Measurements from ENCODE around the gene SUMO3. TPM values are rescaled to one million over a fixed set of nuclear protein-coding genes. Genes with fewer than 3 reads are reported as not detected.

The SUMO3 gene
- total RNA-seq, 2 donors from 2014 or later = 66.5 to 66.9 TPM

DNA sequence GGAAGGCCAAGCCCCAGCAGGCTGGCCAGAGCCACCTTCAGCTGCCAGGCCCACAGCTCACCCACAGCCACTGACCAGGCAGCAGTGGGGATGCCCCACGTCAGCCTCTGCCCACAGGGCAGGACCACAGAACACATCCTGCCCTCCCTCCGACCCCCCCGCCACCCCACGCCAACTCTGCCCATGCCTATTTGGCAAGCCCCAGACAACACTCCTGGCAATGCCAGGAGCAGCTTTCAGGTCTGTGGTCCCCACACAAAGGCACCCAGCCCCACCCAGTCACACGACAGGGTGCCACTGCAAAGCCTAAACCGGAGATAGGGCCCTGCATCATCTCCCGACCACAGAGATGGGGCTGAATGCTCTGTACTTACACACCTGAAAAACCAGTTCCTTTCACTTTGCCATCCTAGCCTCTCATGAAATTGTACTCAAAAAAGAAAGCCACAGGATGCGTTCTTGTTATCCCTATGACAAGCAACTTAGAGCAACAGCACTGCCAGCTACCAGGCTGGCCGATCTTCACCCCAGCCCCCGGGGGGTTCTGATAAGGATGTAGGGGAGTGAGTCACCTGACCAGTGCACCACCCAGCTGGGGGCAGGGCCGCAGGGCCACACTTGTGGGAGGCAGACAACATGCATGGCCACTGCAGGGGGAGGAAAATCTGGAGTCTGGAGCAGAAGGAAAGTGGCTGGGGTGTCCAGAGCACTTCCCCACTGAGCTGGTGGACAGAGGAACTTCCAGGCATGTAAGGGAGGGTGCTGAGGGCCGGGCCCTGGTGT, 52.4 kb downstream of the SUMO3 start:
- no peaks in the 10 kb centered on the region for H3K4me1 ChIP-seq (ENCODE audit: control insufficient read depth in 1 of 2, low read depth in 2 of 2)

DNA sequence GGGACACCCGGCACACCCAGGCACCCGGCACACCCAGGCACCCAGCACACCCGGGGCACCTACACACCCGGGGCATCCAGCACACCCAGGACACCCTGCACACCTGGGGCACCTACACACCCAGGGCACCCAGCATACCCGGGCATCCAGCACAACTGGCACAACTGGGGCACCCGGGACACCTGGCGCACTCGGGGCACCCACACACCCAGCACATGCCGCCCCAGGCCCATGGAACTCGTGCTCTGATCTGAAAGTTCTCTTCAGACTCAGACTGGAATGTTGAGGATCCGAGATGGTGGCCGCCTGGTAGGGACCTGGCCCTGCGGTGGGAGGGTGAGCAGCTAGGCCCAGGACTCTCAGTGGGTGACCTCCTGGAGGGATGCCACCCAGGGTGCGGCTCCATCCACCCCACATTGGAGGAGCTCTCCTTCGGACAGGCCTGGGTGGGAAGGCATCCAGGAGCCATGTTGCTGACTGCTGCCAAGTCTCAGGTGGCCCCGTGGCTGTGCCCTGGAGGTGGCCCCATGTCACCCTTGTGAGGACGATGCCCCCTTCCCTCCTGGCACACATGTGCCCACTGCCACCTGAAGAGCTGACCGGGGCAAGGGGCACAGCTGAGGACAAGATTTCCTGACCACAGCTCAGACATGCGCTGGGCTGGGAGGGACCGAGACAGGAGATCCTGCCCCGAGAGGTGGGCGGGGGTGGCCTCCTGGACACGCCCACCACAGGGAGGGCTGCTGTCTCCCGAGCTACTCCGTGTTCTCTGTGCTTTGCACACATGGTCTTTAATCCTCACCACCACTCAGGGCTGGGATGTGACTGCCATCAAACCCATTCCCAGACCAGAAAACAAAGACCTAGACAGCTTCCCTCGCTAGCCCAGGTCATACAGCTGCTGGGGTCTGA, 53.3 kb downstream of the SUMO3 start:
- TF ChIP-seq, protein P1, sequence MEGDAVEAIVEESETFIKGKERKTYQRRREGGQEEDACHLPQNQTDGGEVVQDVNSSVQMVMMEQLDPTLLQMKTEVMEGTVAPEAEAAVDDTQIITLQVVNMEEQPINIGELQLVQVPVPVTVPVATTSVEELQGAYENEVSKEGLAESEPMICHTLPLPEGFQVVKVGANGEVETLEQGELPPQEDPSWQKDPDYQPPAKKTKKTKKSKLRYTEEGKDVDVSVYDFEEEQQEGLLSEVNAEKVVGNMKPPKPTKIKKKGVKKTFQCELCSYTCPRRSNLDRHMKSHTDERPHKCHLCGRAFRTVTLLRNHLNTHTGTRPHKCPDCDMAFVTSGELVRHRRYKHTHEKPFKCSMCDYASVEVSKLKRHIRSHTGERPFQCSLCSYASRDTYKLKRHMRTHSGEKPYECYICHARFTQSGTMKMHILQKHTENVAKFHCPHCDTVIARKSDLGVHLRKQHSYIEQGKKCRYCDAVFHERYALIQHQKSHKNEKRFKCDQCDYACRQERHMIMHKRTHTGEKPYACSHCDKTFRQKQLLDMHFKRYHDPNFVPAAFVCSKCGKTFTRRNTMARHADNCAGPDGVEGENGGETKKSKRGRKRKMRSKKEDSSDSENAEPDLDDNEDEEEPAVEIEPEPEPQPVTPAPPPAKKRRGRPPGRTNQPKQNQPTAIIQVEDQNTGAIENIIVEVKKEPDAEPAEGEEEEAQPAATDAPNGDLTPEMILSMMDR (IDR thresholded peaks at IDR 0.05) = no peak
- Histone ChIP-seq H3K36me3 (peaks cover 2% of the 10 kb centered on the region), H3K27me3 (replicated peaks; ENCODE audit: insufficient read depth) (no peaks in the 10 kb centered on the region), H3K4me3 (no peak overlapping the region), H3K27ac (no peak overlapping the region), H3K4me1 (ENCODE audit: control insufficient read depth in 1 of 2, low read depth in 2 of 2) (no peaks in the 10 kb centered on the region), H3K9me3 (no peaks in the 10 kb centered on the region)
- no peak for DNase-seq (ENCODE audit: low spot score)
- ATAC-seq (ENCODE audit: insufficient number of reproducible peaks, low FRiP score, low read depth) = no peak

More for the DNA sequence above, 52.4 kb downstream of the SUMO3 start:
- no peaks in the 10 kb centered on the region for H3K27me3 ChIP-seq (replicated peaks; ENCODE audit: insufficient read depth)
- no peaks in the 10 kb centered on the region for H3K9me3 ChIP-seq
- no peak overlapping the region for H3K27ac ChIP-seq
- H3K4me3 ChIP-seq = no peak overlapping the region
- peaks cover 10% of the 10 kb centered on the region for H3K36me3 ChIP-seq
- DNase-seq (ENCODE audit: low spot score) (no peak), ATAC-seq (ENCODE audit: insufficient number of reproducible peaks, low FRiP score, low read depth) (no peak)
- TF ChIP-seq, protein P1 (IDR thresholded peaks at IDR 0.05) = no peak

DNA sequence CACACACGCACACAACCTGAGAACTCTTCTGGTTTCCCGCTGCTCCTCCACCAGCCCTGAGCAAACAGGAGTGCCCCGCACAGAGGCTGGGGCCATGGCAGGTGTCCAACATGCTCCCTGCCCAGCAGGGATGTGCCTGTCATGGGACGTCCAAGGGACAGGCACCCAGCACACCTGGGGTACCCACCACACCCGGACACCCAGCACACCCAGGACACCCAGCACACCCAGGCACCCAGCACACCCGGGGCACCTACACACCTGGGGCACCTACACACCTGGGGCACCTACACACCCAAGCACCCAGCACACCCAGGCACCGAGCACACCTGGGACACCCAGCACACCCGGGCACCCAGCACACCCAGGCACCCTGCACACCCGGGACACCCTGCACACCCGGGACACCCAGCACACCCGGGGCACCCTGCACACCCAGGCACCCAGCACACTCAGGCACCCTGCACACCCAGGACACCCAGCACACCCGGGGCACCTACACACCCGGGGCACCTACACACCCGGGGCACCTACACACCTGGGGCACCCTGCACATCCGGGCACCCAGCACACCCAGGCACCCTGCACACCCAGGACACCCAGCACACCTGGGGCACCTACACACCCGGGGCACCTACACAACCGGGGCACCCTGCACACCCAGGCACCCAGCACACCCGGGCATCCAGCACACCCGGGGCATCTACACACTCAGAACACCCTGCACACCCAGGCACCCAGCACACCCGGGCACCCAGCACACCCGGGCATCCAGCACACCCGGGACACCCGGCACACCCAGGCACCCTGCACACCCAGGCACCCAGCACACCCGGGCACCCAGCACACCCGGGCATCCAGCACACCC, 54.2 kb downstream of the SUMO3 start:
- Histone ChIP-seq H3K27ac (no peak overlapping the region), H3K4me1 (ENCODE audit: control insufficient read depth in 1 of 2, low read depth in 2 of 2) (no peaks in the 10 kb centered on the region), H3K36me3 (no peaks in the 10 kb centered on the region), H3K27me3 (replicated peaks; ENCODE audit: insufficient read depth) (no peaks in the 10 kb centered on the region), H3K9me3 (no peaks in the 10 kb centered on the region), H3K4me3 (no peak overlapping the region)
- DNase-seq (ENCODE audit: low spot score) (no peak), ATAC-seq (ENCODE audit: insufficient number of reproducible peaks, low FRiP score, low read depth) (no peak)
- TF ChIP-seq, protein P1 (IDR thresholded peaks at IDR 0.05) = no peak

DNA sequence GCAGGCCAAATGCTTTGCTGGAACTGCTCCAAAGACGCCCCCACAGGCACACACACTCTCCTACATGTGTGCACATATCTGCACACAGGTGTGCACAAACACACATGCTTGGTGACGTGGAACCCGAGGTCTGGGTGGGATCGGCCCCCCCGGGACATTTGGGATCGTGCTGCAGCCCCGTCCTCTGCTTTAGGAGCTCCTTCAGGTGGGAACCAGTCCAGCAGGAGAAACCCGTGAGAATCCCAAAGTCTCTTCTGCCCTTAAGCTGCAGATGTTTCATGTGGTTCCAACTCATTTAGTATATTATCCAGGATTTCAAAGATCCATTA, 54.8 kb downstream of the SUMO3 start:
- DNase-seq (ENCODE audit: low spot score) (no peak), ATAC-seq (ENCODE audit: insufficient number of reproducible peaks, low FRiP score, low read depth) (no peak)
- TF ChIP-seq, protein P1 (IDR thresholded peaks at IDR 0.05) = no peak
- no peaks in the 10 kb centered on the region for H3K27me3 ChIP-seq (replicated peaks; ENCODE audit: insufficient read depth)
- no peak overlapping the region for H3K27ac ChIP-seq
- no peaks in the 10 kb centered on the region for H3K36me3 ChIP-seq
- H3K9me3 ChIP-seq = no peaks in the 10 kb centered on the region
- H3K4me3 ChIP-seq = no peak overlapping the region
- no peaks in the 10 kb centered on the region for H3K4me1 ChIP-seq (ENCODE audit: control insufficient read depth in 1 of 2, low read depth in 2 of 2)
